Activated CD4-positive, alpha-beta T cell treated with anti-CD3 and anti-CD28 coated beads for 48 hours (primary cell): ENCODE results near the gene PACS2.

ENCODE experiments used
- DNase-seq: peaks from one replicate; pipeline ENCODE4 v3.0.0-alpha.2; 2020

PACS2 gene

GRCh38 chr14:105412771-105413543 lies 98.4 kb downstream of the PACS2 start:
- no peak for DNase-seq

DNA sequence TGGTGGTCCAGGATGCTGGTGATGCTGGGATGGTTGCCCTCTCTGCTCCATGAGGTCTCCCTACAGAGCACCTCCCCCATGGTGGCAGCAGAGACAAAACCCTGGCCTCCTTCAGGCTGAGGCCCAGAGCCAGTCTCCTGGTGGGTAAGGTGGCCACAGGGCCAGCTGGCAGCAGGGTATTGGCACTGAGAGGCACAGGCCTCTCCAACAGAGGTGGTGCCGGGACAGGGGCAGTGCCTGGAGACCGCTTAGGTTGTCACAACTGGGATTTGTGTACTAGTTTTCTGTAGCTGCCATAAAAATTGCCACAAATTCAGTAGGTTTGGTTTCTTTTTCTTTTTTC lies 99.0 kb downstream of the PACS2 start:
- DNase-seq, result no peak

DNA sequence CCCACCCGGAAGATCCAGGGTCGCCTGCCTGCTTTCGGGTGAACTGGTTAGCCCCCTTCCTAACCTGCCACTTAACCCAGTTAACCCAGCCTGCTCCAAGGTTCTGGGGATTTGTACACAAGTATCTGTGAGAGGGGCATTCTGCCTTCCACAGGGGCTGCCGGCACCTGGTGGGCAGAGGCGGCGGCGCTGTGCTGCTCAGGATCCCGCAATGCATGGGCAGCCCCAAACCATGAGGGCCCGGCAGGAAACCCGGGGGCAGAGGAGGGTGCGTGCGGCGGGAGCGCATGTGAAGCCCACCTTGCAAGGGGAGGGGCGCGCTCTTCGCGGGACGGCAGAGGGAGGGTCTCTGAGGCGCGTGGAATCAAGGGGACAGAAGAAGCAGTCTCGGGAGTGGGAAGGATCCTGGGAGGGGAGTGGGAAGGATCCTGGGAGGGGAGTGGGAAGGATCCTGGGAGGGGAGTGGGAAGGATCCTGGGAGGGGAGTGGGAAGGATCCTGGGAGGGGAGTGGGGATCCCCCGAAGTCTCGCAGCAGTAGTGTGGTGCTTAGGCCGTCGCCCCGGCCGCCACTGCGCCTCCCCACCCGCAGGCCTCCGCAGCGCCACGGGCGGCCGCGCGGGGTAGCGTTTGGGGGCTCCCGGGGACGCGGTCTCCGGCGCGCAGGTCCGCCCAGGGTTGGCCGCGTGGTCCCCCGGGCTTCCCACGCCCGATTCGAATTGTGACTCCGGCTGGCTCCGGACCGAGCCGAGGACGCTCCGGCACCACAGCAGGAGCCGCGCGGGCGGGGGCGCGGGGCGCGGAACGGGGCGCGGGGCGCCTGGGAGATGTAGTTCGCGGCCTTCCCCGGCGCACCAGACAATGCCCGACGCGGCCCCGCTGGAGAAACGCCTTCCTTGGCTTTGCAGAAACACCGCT lies 100.2 kb downstream of the PACS2 start:
- DNase-seq, result peak; percentile 85

GRCh38 chr14:105415481-105416428 lies 101.2 kb downstream of the PACS2 start:
- DNase-seq, result no peak

DNA sequence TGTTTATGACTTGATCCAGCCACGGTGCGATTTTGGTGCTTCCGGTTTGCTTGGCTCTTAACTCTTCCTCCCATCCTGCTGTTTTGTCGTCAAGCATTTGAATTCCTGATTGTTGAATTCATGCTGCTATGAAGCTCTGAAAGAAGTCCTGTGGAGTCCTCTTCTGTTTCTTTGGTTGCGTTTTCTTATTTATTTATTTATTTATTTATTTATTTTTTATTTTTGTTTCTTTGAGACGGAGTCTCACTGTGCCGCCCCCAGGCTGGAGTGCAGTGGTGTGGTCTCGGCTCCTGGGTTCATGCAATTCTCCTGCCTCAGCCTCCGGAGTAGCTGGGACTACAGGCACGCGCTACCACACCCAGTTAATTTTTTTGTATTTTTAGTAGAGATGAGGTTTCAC lies 102.1 kb downstream of the PACS2 start:
- no peak for DNase-seq

DNA sequence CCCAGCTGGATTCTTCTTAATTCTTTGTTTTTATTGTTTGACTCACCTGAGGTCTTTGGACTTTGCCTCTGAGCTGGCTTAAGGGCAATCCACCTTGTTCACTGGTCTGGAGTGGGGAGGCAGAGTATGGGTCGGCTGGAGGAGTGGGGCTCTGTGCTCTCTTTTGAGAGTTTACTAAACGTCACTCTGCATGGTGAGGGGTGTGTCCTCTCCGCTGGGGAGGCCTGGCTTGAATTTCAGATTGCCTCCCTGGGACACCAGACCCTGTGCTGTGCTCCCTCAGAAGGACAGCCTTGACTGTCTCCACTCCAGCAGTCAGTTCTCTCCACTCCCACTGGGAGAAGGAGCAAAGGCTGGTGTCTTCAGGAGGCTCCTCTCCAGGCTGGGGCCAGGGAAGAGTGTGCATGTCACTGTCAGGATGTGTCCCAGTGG lies 103.2 kb downstream of the PACS2 start:
- DNase-seq, result no peak

- no peak for DNase-seq
Observed at GRCh38 chr14:105418269-105419194, 104.0 kb downstream of the PACS2 start.

DNA sequence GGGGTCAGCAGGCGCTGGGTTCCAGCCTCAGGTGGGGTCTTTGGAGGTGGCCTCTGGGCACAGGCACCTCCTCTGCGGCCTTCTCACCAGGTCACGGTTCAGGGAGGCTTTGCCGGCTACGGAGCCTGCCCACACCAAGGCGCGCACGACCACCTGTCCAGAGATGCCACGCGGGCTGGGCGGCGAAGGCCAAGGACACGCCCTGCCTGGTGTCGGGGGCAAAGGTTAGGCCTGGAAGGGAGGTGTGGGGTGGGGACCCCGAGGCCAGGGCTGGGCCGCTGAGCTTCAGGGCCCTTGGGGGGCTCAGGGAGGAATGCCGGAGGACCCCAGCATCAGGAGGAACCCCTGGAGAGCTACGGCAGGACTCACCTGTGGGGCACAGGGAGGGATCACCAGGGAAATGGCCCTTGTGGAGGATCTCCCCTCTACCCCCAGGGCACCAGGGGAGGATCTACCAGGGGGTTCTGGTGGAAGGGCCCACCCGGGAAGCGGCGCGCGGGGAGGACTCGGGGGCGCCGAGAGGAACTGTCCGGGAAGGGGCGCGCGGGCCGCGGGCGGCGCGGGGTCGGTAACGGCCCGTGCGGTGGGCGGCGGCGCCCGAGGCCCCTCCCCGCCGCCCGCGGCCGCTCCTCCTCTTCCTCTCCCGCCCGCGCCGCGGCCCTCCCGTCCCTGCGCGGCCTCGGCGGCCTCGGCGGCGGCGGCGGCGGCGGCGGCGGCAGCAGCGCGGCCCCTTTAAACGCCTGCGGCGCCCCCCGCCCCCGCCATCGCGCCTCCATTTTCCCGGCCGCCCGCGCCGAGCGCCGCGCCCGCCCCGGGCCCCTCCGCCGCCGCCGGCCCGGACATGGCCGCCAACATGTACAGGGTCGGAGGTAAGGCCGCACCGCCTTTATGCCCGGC lies 104.9 kb downstream of the PACS2 start, which contains the start of gene MTA1:
MTA1 (plus strand) TSS at position 633 of the 897 bp plus-strand sequence; CDS start at position 842, 209 bp downstream.
- DNase-seq, result peak; percentile 59

DNA sequence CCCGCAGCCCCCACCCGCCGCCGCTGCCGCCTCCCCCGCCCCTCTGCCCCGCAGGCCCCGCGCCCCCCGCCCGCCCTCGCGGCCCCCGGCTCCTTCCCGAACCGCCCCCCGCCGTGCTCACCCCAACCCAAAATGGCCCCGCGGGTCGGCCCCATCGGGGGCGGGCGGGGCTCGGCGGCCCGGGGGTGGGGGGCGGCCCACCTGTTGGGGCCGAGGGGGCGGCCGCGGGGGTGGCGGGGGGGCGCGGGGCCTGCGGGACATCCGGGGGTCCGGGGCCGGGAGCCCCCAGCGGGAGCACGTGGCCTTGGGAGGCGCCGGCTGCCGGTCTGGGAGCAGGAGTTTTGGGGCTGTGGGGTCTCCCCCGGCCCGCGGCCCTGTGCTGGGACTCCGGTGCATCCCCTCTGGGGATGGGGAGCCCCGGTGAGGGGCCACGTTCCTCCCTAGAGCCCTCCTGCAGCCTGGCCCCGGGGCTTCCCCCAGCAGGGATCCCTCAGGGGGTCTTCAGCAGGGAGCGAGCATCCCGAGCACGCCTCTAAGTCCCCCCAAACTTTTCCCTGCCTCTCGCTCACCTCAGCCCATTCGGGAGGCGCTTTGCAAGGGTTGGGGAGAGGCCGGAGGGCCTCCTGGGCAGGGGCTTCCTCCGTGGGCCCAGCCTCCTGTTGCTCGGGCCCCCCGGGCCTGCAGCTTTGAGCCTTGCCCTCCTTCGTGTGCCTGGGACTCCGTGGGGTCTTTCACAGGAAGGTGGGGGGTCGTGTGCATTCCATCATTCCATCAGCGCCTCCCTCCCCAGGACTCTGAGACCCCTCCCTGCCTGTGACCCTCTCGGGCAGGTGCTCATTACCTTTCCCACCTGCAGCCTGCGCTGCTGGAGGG lies 105.8 kb downstream of the PACS2 start:
- DNase-seq, result no peak

DNA sequence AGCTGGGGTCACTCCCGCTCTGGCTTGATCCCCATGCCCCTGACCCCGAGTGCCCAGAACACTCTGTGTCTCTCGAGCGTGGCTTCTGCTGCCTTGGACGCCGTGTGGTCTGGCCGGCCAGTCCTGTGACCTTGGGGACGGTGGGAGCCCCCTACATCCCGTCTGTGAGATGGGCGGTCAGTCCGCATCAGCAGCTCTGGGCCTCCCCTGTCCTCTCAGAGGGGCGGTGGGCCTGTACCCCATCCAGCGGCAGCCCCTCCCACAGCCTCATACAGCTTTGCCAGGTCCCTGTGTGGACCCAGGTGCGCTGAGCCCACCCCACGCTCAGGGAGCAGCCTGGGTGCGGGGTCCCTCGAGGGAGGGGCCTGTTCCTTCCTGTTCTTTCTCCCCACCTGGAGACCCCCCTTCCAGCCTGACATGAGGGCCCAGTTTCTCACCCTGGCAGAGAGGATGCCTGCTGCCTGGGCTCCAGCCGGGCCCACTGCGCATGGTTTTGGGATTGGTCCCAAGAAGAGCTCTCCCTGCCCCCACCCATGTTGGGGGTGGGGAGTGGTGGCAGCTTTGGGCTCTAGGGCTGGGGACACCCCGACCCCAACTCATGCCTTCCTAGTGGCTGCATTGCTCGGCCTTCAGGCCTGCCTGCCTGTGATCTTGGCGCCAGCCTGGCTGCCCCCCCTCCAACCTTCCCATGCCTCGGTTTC lies 106.6 kb downstream of the PACS2 start:
- DNase-seq, result no peak

DNA sequence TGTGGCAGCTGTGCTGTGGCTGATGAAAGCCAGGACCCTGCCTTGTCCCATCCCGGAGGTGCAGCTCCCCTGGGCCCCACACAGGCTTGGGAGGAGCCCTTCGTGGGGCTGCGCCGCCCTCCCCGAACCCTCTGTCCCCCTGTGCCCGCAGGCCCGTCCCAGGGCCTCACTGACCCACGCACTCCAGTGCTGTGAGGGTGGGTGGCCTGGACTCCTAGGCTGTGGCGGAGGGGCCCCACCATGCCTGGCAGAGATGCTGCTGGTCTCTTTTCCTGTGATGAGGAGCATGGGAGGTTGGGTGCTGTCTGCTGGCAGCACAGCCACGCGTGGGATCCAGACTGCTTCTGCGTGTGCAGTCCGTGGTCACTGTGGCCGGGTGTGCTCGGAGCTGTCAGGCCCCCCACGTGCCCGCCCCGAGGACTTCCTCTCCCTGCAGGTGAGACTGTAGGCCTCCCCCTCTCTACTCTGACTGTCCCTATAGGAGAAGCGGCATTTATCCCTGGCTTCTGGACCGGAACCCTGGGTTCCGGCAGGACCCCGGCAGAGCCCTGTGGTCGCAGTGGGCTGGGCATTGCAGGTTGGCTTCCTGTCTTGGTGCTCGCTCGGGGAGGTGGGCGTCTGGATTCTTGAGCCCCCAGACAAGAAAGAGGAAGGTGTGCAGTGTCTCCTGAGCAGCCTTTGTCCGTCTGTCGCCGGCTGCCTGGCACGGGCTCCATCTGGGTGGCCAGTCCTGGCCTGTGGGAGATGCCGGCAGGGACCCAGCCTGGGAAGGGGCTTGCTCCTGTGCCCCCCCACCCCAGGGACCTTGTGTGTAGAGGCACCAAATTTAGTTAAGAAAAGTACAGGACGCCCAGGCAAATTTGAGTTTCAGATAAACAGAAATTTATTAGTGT lies 107.4 kb downstream of the PACS2 start:
- DNase-seq, result no peak

DNA sequence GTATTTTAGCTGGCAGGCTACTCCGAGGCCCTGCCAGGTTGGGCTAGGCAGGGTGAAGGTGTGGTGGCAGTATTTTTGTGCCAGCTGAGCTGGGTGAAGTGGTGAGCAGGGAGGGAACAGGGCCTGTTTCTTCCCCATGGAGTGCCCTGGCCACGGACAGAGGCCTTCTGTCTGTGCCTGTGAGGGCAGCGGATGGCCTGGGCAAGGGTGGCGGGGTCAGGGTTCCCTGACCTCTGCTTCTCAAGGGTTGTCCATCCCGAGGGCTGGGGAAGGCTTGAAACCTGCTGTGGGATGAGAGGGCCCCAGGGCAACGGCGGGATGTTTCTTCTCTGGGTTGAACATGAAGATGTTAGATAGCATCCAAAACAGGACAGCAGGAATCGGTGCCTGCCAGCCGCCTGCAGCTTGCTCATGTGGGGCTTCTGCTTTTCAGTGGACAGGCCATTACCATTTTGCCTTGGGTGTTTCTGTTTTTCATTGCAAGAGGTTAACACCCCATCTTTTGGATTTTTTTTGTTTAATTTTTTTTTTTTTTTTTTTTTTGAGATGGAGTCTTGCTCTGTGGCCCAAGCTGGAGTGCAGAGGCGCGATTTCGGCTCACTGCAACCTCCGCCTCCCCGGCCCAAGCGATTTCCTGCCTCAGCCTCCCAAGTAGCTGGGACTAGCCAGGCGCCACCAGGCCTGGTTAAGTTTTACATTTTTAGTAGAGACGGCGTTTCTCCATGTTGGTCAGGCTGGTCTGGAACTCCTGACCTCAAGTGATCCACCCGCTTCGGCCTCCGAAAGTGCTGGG lies 108.3 kb downstream of the PACS2 start:
- no peak for DNase-seq

DNA sequence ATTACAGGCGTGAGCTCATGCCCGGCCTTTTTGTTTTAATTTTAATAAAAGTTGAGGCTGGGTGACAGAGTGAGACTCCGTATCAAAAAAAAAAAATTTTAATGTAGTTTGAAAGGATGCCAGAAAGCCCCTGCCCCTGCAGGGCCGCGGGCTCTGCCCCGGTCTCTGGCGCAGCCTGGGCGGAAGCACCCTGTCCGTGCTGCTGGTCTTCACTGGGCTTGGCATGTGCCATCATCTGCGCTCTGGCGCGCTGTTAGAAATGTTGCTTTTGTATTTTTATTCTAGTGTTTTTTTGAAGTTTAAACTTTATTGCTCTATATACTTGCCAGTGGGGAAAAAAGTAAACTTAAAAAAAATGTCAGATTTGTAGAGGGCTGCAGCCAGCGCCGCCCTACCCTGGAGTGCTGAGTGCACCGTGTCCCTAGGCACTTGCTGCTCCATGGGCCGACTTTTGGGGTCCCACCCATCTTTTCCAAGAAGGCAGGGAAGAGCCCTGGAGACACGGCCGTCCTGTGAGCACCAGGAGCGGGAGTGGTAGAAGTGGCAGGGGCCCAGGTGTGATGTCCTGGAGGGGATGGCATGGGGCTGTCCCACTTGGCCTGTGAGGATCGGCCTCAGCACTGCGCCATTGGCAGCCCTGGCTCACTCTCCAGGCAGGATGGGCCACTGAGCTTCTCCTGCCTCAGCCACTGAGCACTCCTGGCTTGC lies 109.1 kb downstream of the PACS2 start:
- DNase-seq, result no peak

- DNase-seq, result no peak
Observed at GRCh38 chr14:105424861-105425260, 110.3 kb downstream of the PACS2 start.

DNA sequence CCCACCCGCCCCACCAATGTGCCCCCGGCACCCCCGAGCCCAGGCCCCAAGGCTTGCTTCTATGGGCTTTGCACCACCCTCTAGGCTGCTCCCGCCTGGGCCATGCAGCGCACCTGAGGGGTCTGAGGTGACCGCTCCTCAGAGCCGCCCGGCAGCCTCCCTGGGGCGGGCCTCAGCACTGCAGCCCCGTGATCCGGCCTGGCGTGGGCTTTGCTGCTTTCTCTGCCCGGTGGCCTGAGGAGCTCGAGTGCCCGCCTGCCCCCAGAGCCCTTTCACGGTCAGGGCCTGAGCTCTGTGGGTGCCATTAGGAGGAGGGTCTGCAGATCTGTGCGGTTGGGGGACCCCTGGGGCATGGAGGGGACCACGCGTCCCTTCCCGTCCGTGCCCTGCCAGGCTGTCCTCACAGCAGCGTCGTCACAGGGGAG lies 111.3 kb downstream of the PACS2 start:
- DNase-seq, result no peak
